BE2C (cell line): Measurements from ENCODE around the gene PRELP.
"Not testable (repeated sequence)": the region's sequence is repeated elsewhere in the genome, so short reads cannot be mapped to it uniquely, and the experiment has no call there.

Experiments
- DNase-seq: peaks from one replicate; pipeline ENCODE4 v3.0.0-alpha.2; 2020
- H3K27me3 ChIP-seq: fragments of 250-450 bp; sonication (Bioruptor Pico); 2 replicates; pipeline ENCODE4 v1.5.1; 2020; ENCODE audit warnings: mild to moderate bottlenecking
- H3K36me3 ChIP-seq: fragments of 250-450 bp; sonication (Bioruptor Pico); 2 replicates; pipeline ENCODE4 v1.5.1; 2020; ENCODE audit warnings: mild to moderate bottlenecking
- H3K4me1 ChIP-seq: fragments of 250-450 bp; sonication (Bioruptor Pico); 2 replicates; pipeline ENCODE4 v1.5.1; 2020
- H3K4me3 ChIP-seq: 2 replicates; pipeline ENCODE4 v1.5.1; 2011; ENCODE audit warnings: low read depth, low read length
- H3K9me3 ChIP-seq: fragments of 250-450 bp; sonication (Bioruptor Pico); 2 replicates; pipeline ENCODE4 v1.5.1; 2020
- CTCF ChIP-seq: IDR thresholded peaks from 2 replicates; pipeline ENCODE4 v1.5.1; 2012; ENCODE audit warnings: mild to moderate bottlenecking, low read depth, low read length

PRELP gene

GRCh38 chr1:203512848-203513584 is 37.4 kb downstream of the PRELP start:
- no peaks in the 10 kb centered on the region for H3K27me3 ChIP-seq
- H3K4me1 ChIP-seq, result peaks cover 4% of the 10 kb centered on the region
- no peaks in the 10 kb centered on the region for H3K36me3 ChIP-seq
- no peak for DNase-seq
- H3K4me3 ChIP-seq, result no peak overlapping the region
- no peaks in the 10 kb centered on the region for H3K9me3 ChIP-seq
- no peak for TF ChIP-seq CTCF

- Histone ChIP-seq H3K9me3 (no peaks in the 10 kb centered on the region), H3K4me3 (no peak overlapping the region), H3K4me1 (peaks cover 4% of the 10 kb centered on the region), H3K36me3 (no peaks in the 10 kb centered on the region), H3K27me3 (no peaks in the 10 kb centered on the region)
- DNase-seq, result no peak
- no peak for TF ChIP-seq CTCF
Measured at GRCh38 chr1:203513585-203514031, 38.0 kb downstream of the PRELP start.

GRCh38 chr1:203516184-203516583 is 40.6 kb downstream of the PRELP start:
- DNase-seq, result no peak
- H3K27me3 ChIP-seq, result no peaks in the 10 kb centered on the region
- no peaks in the 10 kb centered on the region for H3K9me3 ChIP-seq
- H3K4me3 ChIP-seq, result no peak overlapping the region
- peaks cover 23% of the 10 kb centered on the region for H3K4me1 ChIP-seq
- H3K36me3 ChIP-seq, result no peaks in the 10 kb centered on the region
- no peak for TF ChIP-seq CTCF

GRCh38 chr1:203516906-203517305 is 41.3 kb downstream of the PRELP start:
- no peak for DNase-seq
- H3K9me3 ChIP-seq, result no peaks in the 10 kb centered on the region
- H3K4me3 ChIP-seq, result no peak overlapping the region
- H3K4me1 ChIP-seq, result peaks cover 30% of the 10 kb centered on the region
- H3K27me3 ChIP-seq, result no peaks in the 10 kb centered on the region
- no peak for TF ChIP-seq CTCF
- no peaks in the 10 kb centered on the region for H3K36me3 ChIP-seq

GRCh38 chr1:203517426-203518110 is 42.0 kb downstream of the PRELP start:
- H3K27me3 ChIP-seq, result no peaks in the 10 kb centered on the region
- H3K4me3 ChIP-seq, result no peak overlapping the region
- no peak for TF ChIP-seq CTCF
- no peaks in the 10 kb centered on the region for H3K9me3 ChIP-seq
- H3K4me1 ChIP-seq, result peaks cover 31% of the 10 kb centered on the region
- peak; percentile 33 for DNase-seq
- no peaks in the 10 kb centered on the region for H3K36me3 ChIP-seq

- not testable (repeated sequence) for H3K4me3 ChIP-seq, DNase-seq, H3K9me3 ChIP-seq, H3K36me3 ChIP-seq, H3K27me3 ChIP-seq
- peaks cover 27% of the 10 kb centered on the region for H3K4me1 ChIP-seq
Measured at GRCh38 chr1:203518139-203518538, 42.5 kb downstream of the PRELP start.
